GM18519 (cell line): Measurements from ENCODE around the gene ZFTA.
A peak's percentile ranks its signal among the peaks of the same experiment; 100 is the strongest.
"Not testable (repeated sequence)": the region's sequence is repeated elsewhere in the genome, so short reads cannot be mapped to it uniquely, and the experiment has no call there.

Experiments used
- ATAC-seq: cut with Tn5 transposase; IDR thresholded peaks from one replicate; pipeline ENCODE4 v1.9.1; 2021; ENCODE audit warnings: mild to moderate bottlenecking, moderate library complexity; ENCODE audit not compliant: unreplicated experiment, low FRiP score

ZFTA gene

GRCh38 chr11:63779039-63779438, 10.5 kb upstream of the ZFTA start:
- ATAC-seq: no peak

GRCh38 chr11:63775191-63775590, 6.6 kb upstream of the ZFTA start:
- ATAC-seq: no peak

- ATAC-seq: not testable (repeated sequence)
These were observed 3.3 kb upstream of the ZFTA start for GRCh38 chr11:63771741-63772318.

DNA sequence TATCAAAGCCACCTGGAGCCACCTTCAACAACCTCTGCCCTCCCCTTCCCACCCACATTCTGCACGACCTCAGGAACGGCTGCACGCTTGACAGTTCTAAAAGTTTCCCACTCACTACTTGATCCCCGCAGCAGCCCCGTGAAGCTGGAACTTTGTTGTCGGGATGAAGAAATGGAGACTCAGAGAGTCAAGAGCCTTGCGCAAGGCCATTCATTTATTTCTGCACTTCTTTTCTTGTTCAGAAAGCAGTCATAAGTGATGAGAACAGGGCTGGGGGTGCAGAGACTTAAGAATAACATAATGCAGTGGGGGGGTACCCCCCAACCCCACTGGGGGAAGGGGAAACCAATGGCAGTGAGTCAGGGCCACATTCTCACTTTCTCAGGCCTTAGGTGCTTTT, 2.2 kb upstream of the ZFTA start:
- ATAC-seq: no peak

GRCh38 chr11:63769714-63770455, 1.3 kb upstream of the ZFTA start:
- no peak for ATAC-seq

GRCh38 chr11:63769042-63769713, 603 bp upstream of the ZFTA start:
- peak; percentile 15 for ATAC-seq

- ATAC-seq: no peak
These were observed 874 bp downstream of the ZFTA start for GRCh38 chr11:63767565-63768236.

DNA sequence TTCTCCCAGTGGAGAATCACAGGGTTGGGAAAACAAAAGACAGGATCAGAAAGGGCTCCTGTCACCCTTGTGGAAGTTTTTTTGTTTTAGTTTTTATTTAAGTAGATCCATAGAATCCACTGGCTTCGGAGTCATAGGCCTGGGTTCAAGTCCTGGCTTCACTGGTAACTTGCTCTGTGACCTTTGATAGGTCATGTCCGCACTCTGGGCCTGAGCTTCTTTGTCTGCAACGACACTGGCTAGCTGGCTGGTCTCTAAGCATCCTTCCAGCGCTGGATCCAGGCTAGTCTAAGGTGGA, 1.4 kb downstream of the ZFTA start:
- ATAC-seq: no peak

- no peak for ATAC-seq
These were observed 1.9 kb downstream of the ZFTA start for GRCh38 chr11:63766531-63767235.

GRCh38 chr11:63765688-63766241, 2.8 kb downstream of the ZFTA start:
- no peak for ATAC-seq

- ATAC-seq: no peak
These were observed 3.6 kb downstream of the ZFTA start for GRCh38 chr11:63764679-63765647.

DNA sequence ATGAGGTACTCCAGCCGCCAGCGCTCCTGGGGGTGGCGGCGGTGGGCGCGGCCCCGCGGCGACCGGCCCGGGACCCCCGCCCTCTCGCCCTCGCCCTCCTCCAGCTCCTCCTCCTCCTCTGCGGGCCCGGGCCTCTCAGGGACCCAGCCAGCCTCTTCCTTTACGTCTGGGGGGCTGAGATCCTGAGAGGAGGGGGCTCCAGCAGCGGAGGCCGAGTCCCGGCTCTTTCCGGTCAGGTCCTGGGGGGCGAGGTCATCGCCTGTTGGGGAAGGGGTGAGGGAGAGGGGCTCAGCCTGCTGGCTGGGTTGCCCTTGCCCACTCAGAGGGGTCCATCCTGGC, 4.3 kb downstream of the ZFTA start:
- no peak for ATAC-seq

DNA sequence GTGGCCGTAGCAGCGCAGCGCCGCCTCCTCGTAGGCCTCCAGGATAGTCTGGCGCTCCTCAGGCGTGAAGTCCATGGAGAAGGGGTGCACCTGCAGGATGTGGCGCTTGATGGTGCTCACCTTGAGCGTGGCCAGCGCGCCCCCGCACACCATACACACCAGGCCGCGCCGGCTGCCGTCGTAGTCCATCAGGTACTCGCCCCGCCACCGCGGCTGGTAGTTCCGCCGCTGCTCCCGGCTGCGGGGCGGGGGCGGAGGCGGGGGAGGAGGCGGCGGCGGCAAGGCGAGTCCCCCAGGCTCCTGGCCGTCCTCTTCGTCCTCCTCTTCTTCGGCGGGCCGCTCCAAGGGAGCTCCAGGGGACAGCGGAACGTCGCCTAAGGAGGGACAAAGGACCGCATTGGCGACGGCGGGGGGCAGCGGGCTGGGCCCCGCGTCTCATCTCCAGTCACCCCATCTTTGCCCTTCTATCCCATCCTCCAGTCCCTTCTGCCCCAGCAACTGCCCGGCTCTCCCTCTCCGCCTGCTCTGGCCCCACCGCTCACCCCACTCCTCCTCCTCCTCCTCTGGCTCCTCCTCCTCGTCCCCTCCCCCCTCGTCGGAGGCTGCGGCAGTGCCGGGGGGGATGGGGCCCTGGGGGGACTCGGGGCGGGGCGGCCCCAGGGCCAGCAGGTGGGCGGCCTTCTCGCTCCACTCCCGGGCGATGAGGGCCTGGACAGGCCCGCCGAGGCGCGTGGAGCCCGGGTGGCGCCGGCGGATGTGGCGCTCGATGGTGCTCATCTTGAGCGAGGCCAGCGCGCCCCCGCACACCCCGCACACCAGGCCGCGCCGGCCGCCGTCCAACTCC, 4.9 kb downstream of the ZFTA start:
- no peak for ATAC-seq

GRCh38 chr11:63762654-63763495, 5.7 kb downstream of the ZFTA start:
- no peak for ATAC-seq

DNA sequence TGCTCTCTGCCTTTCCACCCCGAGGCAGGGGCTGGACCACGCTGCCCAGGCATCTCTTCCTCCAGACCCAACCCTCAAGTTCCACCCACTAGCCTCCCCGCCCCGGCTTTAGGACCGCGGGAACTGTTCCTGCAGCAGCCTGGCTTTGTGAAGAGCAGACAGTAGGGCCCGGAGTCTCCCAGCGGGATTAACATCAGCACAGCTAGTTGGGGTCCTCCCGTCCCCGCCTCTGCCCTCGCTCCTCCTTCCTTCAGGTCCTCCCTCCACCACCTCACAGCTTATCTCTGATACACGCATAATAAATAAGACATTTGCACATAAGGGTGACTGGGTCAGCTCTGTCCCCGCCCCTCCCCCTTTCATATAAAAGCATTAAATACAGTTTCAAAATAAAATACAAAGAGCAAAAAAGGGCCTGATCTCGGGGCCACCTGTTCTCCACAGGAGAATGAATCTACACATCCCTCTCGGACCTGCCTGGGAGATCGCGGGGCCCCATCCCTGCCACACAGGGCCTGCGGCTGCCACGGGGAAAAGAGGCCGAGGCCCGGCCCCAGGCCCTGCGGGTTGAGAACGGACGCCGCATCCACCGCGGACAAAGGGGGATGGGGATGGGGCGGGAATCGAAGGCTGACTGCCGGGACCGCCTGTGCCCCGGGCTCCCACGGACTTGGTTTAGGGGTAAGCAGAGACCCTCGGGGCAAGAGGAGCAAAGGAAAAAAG, 6.5 kb downstream of the ZFTA start:
- ATAC-seq: no peak

DNA sequence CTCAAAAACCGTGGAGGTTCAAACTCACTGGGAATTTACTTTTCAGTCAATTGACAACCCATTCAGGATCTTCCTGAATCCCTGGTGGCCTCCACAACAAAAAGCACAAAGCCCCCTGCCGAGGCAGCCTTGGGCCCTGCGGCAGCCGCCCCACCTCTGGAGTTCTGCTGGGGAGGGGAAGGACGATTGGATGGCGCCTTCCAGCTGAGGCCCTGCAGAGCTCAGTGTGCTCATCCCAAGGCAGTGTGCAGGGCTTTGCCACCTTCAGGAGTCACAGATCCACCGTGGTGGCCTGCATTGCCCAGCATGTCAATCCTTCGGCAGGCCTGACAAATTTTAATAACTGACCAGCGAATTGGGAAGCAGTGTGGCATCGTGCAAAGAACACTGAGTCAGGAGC, 7.4 kb downstream of the ZFTA start:
- ATAC-seq: no peak

GRCh38 chr11:63760487-63761079, 8.0 kb downstream of the ZFTA start:
- ATAC-seq: no peak
